Fibroblast of lung (primary cell): Measurements from ENCODE around the gene BIRC3. TPM values are rescaled to one million over a fixed set of nuclear protein-coding genes. Genes with fewer than 3 reads are reported as not detected.

Experiments
- DNase-seq, 2 donors: peaks; one replicate each; pipeline versions ENCODE4 v3.0.0 to v3.0.0-alpha.2; 2010; ENCODE audit warnings: low read depth in 2 of 2
- H2AFZ ChIP-seq: 2 replicates; pipeline ENCODE4 v1.5.1; 2012; ENCODE audit warnings: low read length, control low read depth, inconsistent platforms
- H3K27ac ChIP-seq: 2 replicates; pipeline ENCODE4 v1.5.1; 2011; ENCODE audit warnings: low read length, control low read depth; ENCODE audit not compliant: insufficient read depth
- H3K27me3 ChIP-seq: 2 replicates; pipeline ENCODE4 v1.5.1; 2011; ENCODE audit warnings: mild to moderate bottlenecking, low read length; ENCODE audit not compliant: control insufficient read depth, insufficient read depth
- H3K36me3 ChIP-seq: 2 replicates; pipeline ENCODE4 v1.5.1; 2011; ENCODE audit warnings: low read length; ENCODE audit not compliant: control insufficient read depth, insufficient read depth
- H3K4me1 ChIP-seq: 2 replicates; pipeline ENCODE4 v1.5.1; 2011; ENCODE audit warnings: low read length; ENCODE audit not compliant: control insufficient read depth, insufficient read depth; ENCODE audit errors: extremely low read depth
- H3K4me2 ChIP-seq: 2 replicates; pipeline ENCODE4 v1.5.1; 2011; ENCODE audit warnings: low read length, control low read depth; ENCODE audit not compliant: insufficient read depth; ENCODE audit errors: extremely low read depth
- H3K4me3 ChIP-seq, 4 experiments: fragments of 200-600 bp in 1 of 4; sonication (generic) in 1 of 4; replicated peaks in 1 of 4; 2 replicates each; pipeline ENCODE4 v1.5.1; 2011 to 2016; ENCODE audit warnings: low read length in 4 of 4, low read depth in 3 of 4, mild to moderate bottlenecking in 3 of 4, control low read depth in 2 of 4, inconsistent platforms in 1 of 4, mixed read lengths in 1 of 4; ENCODE audit not compliant: insufficient read depth in 1 of 4; ENCODE audit errors: control extremely low read depth in 1 of 4
- H3K79me2 ChIP-seq: 2 replicates; pipeline ENCODE4 v1.5.1; 2012; ENCODE audit warnings: mild to moderate bottlenecking, low read length, inconsistent platforms; ENCODE audit not compliant: control insufficient read depth, insufficient read depth
- H3K9ac ChIP-seq: 2 replicates; pipeline ENCODE4 v1.5.1; 2011; ENCODE audit warnings: mild to moderate bottlenecking, low read length, control low read depth; ENCODE audit not compliant: insufficient read depth
- H3K9me3 ChIP-seq: 2 replicates; pipeline ENCODE4 v1.5.1; 2012; ENCODE audit warnings: low read depth, low read length; ENCODE audit not compliant: control insufficient read depth, insufficient read depth
- H4K20me1 ChIP-seq: 2 replicates; pipeline ENCODE4 v1.5.1; 2011; ENCODE audit warnings: low read length; ENCODE audit not compliant: control insufficient read depth, insufficient read depth; ENCODE audit errors: extremely low read depth
- CTCF ChIP-seq, 2 donors: IDR thresholded peaks in 1 of 2; conservative IDR thresholded peaks in 1 of 2; 1 replicate in 1 of 2; 2 replicates in 1 of 2; pipeline ENCODE4 v1.5.1; 2011 to 2012; ENCODE audit warnings: low read length in 2 of 2, control low read depth in 1 of 2, inconsistent platforms in 1 of 2, low read depth in 1 of 2, mild to moderate bottlenecking in 1 of 2
- EZH2 ChIP-seq: IDR thresholded peaks from 2 replicates; pipeline ENCODE4 v1.5.1; 2012; ENCODE audit warnings: low read length, control low read depth, mild to moderate bottlenecking; ENCODE audit errors: missing control alignments
- polyA plus RNA-seq, 2 donors: library from polyadenylated mRNA; depleted of rRNA in 1 of 2; stranded (reverse) in 1 of 2; unstranded in 1 of 2; fragments of >200 nt; gene quantifications; 2 replicates each; pipeline ENCODE4 v1.2.1, GENCODE V29; 2011 to 2012; ENCODE audit warnings: missing spikeins in 1 of 2
- total RNA-seq: library from RNA; depleted of rRNA; stranded (reverse); fragments of >200 nt; gene quantifications from 2 replicates; pipeline ENCODE4 v1.2.1, GENCODE V29; 2014

The BIRC3 gene
- total and polyA plus RNA-seq, 2 donors (not counting 1 experiment from before 2014, with no cell fraction given) = 0.58 to 3.3 TPM

DNA sequence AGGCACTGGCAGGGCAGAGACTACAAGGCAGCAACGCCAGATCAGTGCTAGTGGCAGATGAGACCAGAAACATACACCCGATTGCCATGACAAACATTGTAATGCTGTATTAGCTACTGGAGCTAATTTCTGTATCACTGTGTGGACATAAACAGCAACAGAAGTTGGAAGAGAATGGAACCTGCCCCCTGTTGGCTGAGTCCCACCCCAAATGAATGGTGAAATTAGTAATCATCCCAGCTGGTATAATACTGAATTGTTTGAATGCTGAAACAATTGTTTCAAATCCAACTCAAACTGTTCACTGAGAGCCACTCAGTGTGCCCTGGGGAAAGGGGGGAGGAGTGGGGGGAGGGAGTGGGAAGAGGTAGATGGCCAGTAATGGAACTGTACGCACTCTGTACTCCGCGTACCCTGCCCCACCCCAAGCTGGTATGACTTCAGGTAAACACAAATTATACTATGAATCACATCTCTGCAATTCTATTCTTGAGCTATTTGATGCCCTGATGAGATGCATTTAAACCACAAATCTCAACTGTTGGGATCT is 11.2 kb upstream of the BIRC3 start:
- Histone ChIP-seq H3K9ac (no peak overlapping the region), H3K36me3 (no peaks in the 10 kb centered on the region), H2AFZ (no peak overlapping the region), H3K4me3 (no peak overlapping the region), H4K20me1 (no peaks in the 10 kb centered on the region), H3K27ac (no peak overlapping the region), H3K4me1 (no peaks in the 10 kb centered on the region), H3K9me3 (no peaks in the 10 kb centered on the region), H3K4me2 (no peak overlapping the region), H3K27me3 (no peaks in the 10 kb centered on the region), H3K79me2 (no peaks in the 10 kb centered on the region)
- DNase-seq = peak in 1 of 2 donors; percentile 29
- no peak for TF ChIP-seq EZH2
- no peak for TF ChIP-seq CTCF (conservative IDR thresholded peaks at IDR 0.05 in 1 of 2, IDR thresholded peaks at IDR 0.05 in 1 of 2; ENCODE audit: low read depth in 1 of 2, low read length in 2 of 2)

- H3K9ac ChIP-seq = no peak overlapping the region
- no peaks in the 10 kb centered on the region for H3K36me3 ChIP-seq
- no peaks in the 10 kb centered on the region for H3K4me1 ChIP-seq
- no peak overlapping the region for H3K27ac ChIP-seq
- no peaks in the 10 kb centered on the region for H3K79me2 ChIP-seq
- no peak overlapping the region for H3K4me2 ChIP-seq
- peak in 1 of 2 donors; percentile 24 for DNase-seq
- no peak overlapping the region for H2AFZ ChIP-seq
- H3K9me3 ChIP-seq = no peaks in the 10 kb centered on the region
- H4K20me1 ChIP-seq = no peaks in the 10 kb centered on the region
- H3K4me3 ChIP-seq = no peak overlapping the region
- no peaks in the 10 kb centered on the region for H3K27me3 ChIP-seq
- TF ChIP-seq CTCF (conservative IDR thresholded peaks at IDR 0.05 in 1 of 2, IDR thresholded peaks at IDR 0.05 in 1 of 2; ENCODE audit: low read depth in 1 of 2, low read length in 2 of 2) = no peak
- TF ChIP-seq EZH2 = no peak
These were observed 10.2 kb upstream of the BIRC3 start for GRCh38 chr11:102306817-102307726.

DNA sequence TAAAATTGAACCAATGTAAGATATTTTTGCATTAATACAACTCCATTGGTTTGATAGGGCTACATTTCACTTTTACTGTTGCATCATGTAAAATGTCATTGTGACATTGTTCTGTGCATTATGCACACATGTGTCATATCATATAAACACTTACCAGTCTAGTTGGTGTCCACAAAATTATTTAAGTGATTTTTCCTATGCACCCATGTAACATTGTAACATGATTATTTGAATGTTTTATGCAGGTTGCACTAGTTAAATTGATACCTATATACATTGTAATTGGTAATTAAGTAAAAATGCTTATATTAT is 9.6 kb upstream of the BIRC3 start:
- Histone ChIP-seq H3K27ac (no peak overlapping the region), H3K79me2 (no peaks in the 10 kb centered on the region), H3K4me1 (no peaks in the 10 kb centered on the region), H3K9me3 (no peaks in the 10 kb centered on the region), H3K4me3 (no peak overlapping the region), H4K20me1 (no peaks in the 10 kb centered on the region), H3K36me3 (no peaks in the 10 kb centered on the region), H2AFZ (no peak overlapping the region), H3K27me3 (no peaks in the 10 kb centered on the region), H3K4me2 (no peak overlapping the region), H3K9ac (no peak overlapping the region)
- no peak for DNase-seq
- TF ChIP-seq CTCF (conservative IDR thresholded peaks at IDR 0.05 in 1 of 2, IDR thresholded peaks at IDR 0.05 in 1 of 2; ENCODE audit: low read depth in 1 of 2, low read length in 2 of 2) (no peak), EZH2 (no peak)
